Activated CD4-positive, alpha-beta T cell treated with anti-CD3 and anti-CD28 coated beads for 24 hours (primary cell): Measurements from ENCODE around the gene TFR2.

Source experiments
- DNase-seq, 2 donors: peaks; one replicate each; pipeline ENCODE4 v3.0.0-alpha.2; 2020; ENCODE audit warnings: low read depth in 2 of 2

Gene TFR2

GRCh38 chr7:100654908-100655831 lies 13.8 kb upstream of the TFR2 start:
- DNase-seq = no peak

GRCh38 chr7:100649826-100650565 lies 8.6 kb upstream of the TFR2 start:
- DNase-seq = no peak

GRCh38 chr7:100642534-100642907 lies 1.2 kb upstream of the TFR2 start:
- DNase-seq = no peak

- DNase-seq = no peak
Measured at GRCh38 chr7:100641860-100642533, 645 bp upstream of the TFR2 start.

- DNase-seq = no peak
Measured at GRCh38 chr7:100640517-100641440, 573 bp downstream of the TFR2 start.

- no peak for DNase-seq
Measured at GRCh38 chr7:100639995-100640516, 1.3 kb downstream of the TFR2 start.

GRCh38 chr7:100632951-100633717 lies 8.2 kb downstream of the TFR2 start:
- peak; percentile 40 to 52 for DNase-seq

- no peak for DNase-seq
Measured at GRCh38 chr7:100630066-100630465, 11.3 kb downstream of the TFR2 start.

GRCh38 chr7:100629117-100629716 lies 12.1 kb downstream of the TFR2 start:
- no peak for DNase-seq

GRCh38 chr7:100627238-100627549 lies 14.2 kb downstream of the TFR2 start:
- no peak for DNase-seq

GRCh38 chr7:100626530-100627237 lies 14.7 kb downstream of the TFR2 start:
- peak; percentile 73 to 87 for DNase-seq

GRCh38 chr7:100626055-100626454 lies 15.3 kb downstream of the TFR2 start:
- DNase-seq = no peak

- no peak for DNase-seq
Measured at GRCh38 chr7:100623951-100624824, 17.2 kb downstream of the TFR2 start.

GRCh38 chr7:100621554-100621953 lies 19.8 kb downstream of the TFR2 start:
- no peak for DNase-seq

- DNase-seq = no peak
Measured at GRCh38 chr7:100620804-100621203, 20.5 kb downstream of the TFR2 start.

- no peak for DNase-seq
Measured at GRCh38 chr7:100620239-100620638, 21.1 kb downstream of the TFR2 start.

- DNase-seq = no peak
Measured at GRCh38 chr7:100614308-100614861, 27.0 kb downstream of the TFR2 start.
